Thoracic aorta (tissue), 2 donors: ENCODE results near the gene PRR20E. TPM values are rescaled to one million over a fixed set of nuclear protein-coding genes. Genes with fewer than 3 reads are reported as not detected.
"Not testable (repeated sequence)": the region's sequence is repeated elsewhere in the genome, so short reads cannot be mapped to it uniquely, and the experiment has no call there.

ENCODE experiments used
- ATAC-seq: fragments of 150-250 bp; one replicate; pipeline ENCODE4 v1.8.0; 2017; ENCODE audit warnings: low read depth; ENCODE audit not compliant: insufficient number of reproducible peaks, low FRiP score
- DNase-seq: peaks from one replicate; pipeline ENCODE4 v3.0.0-alpha.2; 2020; ENCODE audit warnings: low spot score
- H3K27ac ChIP-seq, 2 donors: fragments of 200-600 bp; sonication (generic); 1 replicate in 1 of 2; 2 replicates in 1 of 2; pipeline ENCODE4 v1.5.1; 2016; ENCODE audit warnings: mild to moderate bottlenecking in 2 of 2, moderate library complexity in 2 of 2
- H3K27me3 ChIP-seq: fragments of 200-600 bp; sonication (generic); replicated peaks from 2 replicates; pipeline ENCODE4 v1.6.0; 2016; ENCODE audit warnings: mild to moderate bottlenecking; ENCODE audit not compliant: insufficient read depth
- H3K36me3 ChIP-seq: fragments of 200-600 bp; sonication (generic); one replicate; pipeline ENCODE4 v1.5.1; 2016
- H3K4me1 ChIP-seq, 2 donors: fragments of 200-600 bp; sonication (generic); 1 replicate in 1 of 2; 2 replicates in 1 of 2; pipeline versions ENCODE4 v1.5.1 to v1.6.0; 2016; ENCODE audit warnings: low read depth in 2 of 2, mild to moderate bottlenecking in 1 of 2; ENCODE audit not compliant: control insufficient read depth in 1 of 2
- H3K4me3 ChIP-seq: fragments of 200-600 bp; sonication (generic); 2 replicates; pipeline ENCODE4 v1.5.1; 2016; ENCODE audit warnings: mild to moderate bottlenecking
- H3K9me3 ChIP-seq: fragments of 200-600 bp; sonication (generic); 2 replicates; pipeline ENCODE4 v1.5.1; 2016
- total RNA-seq, 2 donors: library from RNA; depleted of rRNA; stranded (reverse); fragments of >200 nt; gene quantifications; one replicate each; pipeline versions ENCODE4 v1.1.0 to v1.2.3, GENCODE V29; 2016
- TF ChIP-seq, protein P1 (sequence below): fragments of 200-600 bp; sonication (generic); IDR thresholded peaks from one replicate; pipeline ENCODE4 v1.5.1; 2019; ENCODE audit warnings: antibody characterized with exemption

The PRR20E gene
- total RNA-seq, 2 donors from 2014 or later, result not detected

- not testable (repeated sequence) for H3K4me3 ChIP-seq, H3K9me3 ChIP-seq, H3K4me1 ChIP-seq, H3K36me3 ChIP-seq, DNase-seq, H3K27ac ChIP-seq, ATAC-seq, H3K27me3 ChIP-seq
These were observed 19.8 kb upstream of the PRR20E start, which contains the start of gene PRR20B for GRCh38 chr13:57147188-57147587. TSS of gene PRR20B (plus strand) at chr13:57147488. CDS start at chr13:57147875, 387 bp downstream.

DNA sequence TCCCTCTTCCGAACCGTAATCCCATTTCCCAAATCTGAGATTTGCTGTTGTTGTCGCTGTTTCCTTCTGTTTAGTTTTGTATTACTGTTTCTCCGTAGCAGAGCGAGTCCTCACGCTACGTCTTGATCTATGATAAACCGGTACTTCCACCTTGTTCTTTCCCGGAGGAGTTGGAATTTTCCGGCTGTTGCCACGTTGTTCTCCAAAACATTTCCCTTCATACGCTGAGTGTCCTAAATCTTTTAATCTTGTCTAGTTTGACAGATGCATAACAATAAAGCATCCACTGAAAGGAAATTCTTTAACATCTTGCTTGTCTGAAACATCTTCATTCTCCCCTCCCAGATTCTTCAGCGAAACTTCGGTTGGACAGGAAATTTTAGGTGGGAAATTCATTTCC, 18.9 kb upstream of the PRR20E start:
- ATAC-seq, H3K4me3 ChIP-seq, H3K27ac ChIP-seq, H3K4me1 ChIP-seq, DNase-seq, H3K9me3 ChIP-seq, H3K36me3 ChIP-seq, H3K27me3 ChIP-seq: not testable (repeated sequence)

DNA sequence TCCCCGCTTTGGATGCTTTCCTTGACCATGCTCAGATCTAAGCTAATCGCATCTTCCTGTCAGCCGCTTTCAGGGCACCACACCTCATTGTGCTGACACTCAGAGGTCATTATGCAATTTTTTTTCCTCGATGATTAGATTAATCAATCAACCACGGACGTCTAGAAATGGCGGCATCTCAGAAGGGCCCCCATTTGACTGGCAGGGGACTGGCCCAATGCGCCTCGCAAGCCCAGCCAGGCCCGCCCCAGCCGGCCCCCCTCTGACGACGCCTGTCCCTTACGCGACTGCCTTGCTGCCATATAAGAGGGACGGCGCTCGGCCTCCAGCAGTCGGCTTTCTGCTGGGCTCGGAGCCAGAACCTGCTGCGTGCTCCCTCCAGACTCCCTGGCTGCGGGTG, 13.2 kb upstream of the PRR20E start, which contains the start of gene PRR20C:
TSS of gene PRR20C (plus strand) at position 301 of the 400 bp plus-strand sequence. CDS start 387 bp downstream, outside the sequence.
- H3K4me3 ChIP-seq, H3K36me3 ChIP-seq, H3K4me1 ChIP-seq, H3K9me3 ChIP-seq, H3K27me3 ChIP-seq, H3K27ac ChIP-seq, DNase-seq, ATAC-seq: not testable (repeated sequence)

DNA sequence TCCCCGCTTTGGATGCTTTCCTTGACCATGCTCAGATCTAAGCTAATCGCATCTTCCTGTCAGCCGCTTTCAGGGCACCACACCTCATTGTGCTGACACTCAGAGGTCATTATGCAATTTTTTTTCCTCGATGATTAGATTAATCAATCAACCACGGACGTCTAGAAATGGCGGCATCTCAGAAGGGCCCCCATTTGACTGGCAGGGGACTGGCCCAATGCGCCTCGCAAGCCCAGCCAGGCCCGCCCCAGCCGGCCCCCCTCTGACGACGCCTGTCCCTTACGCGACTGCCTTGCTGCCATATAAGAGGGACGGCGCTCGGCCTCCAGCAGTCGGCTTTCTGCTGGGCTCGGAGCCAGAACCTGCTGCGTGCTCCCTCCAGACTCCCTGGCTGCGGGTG, 6.7 kb upstream of the PRR20E start, which contains the start of gene PRR20D:
TSS of gene PRR20D (plus strand) at position 301 of the 400 bp plus-strand sequence. CDS start 387 bp downstream, outside the sequence.
- not testable (repeated sequence) for ATAC-seq, H3K4me1 ChIP-seq, H3K27ac ChIP-seq, H3K27me3 ChIP-seq, DNase-seq, H3K4me3 ChIP-seq, H3K9me3 ChIP-seq, H3K36me3 ChIP-seq

DNA sequence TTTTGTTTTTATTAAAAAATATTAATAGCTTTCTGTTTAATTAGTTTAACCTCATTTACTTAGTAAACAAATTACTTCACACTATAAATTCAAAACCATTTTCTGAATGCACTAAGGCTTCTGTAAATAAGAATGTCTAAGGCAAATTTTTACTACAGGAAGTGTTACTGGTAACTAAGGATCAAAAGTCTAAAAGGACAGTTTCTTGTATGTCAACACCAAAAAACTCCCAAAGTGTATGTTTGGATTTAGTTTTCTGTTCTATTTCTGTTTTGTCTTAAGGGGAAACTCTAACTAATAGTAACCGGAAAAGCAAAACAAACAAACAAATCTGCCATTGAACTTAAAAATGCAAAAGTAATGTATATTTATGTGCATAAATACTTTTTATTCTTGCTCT, 24.7 kb downstream of the PRR20E start:
- no peaks in the 10 kb centered on the region for H3K36me3 ChIP-seq
- no peaks in the 10 kb centered on the region for H3K27me3 ChIP-seq
- ATAC-seq, result no peak
- H3K4me1 ChIP-seq, result no peaks in the 10 kb centered on the region
- no peaks in the 10 kb centered on the region for H3K9me3 ChIP-seq
- no peak for DNase-seq
- H3K27ac ChIP-seq, result no peak overlapping the region
- TF ChIP-seq, protein P1, sequence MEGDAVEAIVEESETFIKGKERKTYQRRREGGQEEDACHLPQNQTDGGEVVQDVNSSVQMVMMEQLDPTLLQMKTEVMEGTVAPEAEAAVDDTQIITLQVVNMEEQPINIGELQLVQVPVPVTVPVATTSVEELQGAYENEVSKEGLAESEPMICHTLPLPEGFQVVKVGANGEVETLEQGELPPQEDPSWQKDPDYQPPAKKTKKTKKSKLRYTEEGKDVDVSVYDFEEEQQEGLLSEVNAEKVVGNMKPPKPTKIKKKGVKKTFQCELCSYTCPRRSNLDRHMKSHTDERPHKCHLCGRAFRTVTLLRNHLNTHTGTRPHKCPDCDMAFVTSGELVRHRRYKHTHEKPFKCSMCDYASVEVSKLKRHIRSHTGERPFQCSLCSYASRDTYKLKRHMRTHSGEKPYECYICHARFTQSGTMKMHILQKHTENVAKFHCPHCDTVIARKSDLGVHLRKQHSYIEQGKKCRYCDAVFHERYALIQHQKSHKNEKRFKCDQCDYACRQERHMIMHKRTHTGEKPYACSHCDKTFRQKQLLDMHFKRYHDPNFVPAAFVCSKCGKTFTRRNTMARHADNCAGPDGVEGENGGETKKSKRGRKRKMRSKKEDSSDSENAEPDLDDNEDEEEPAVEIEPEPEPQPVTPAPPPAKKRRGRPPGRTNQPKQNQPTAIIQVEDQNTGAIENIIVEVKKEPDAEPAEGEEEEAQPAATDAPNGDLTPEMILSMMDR, result no peak
- H3K4me3 ChIP-seq, result no peak overlapping the region

- no peaks in the 10 kb centered on the region for H3K4me1 ChIP-seq
- H3K27me3 ChIP-seq, result no peaks in the 10 kb centered on the region
- no peaks in the 10 kb centered on the region for H3K36me3 ChIP-seq
- ATAC-seq, result no peak
- no peak overlapping the region for H3K4me3 ChIP-seq
- no peak for DNase-seq
- H3K9me3 ChIP-seq, result no peaks in the 10 kb centered on the region
- no peak overlapping the region for H3K27ac ChIP-seq
- TF ChIP-seq, protein P1, result no peak
These were observed 46.0 kb downstream of the PRR20E start for GRCh38 chr13:57212989-57213388.

Other genes starting within 250 kb of the PRR20E start
- not detected for gene PRR20A, start 26.3 kb upstream of the PRR20E start, total RNA-seq
- not detected for gene PRR20B, start 19.7 kb upstream of the PRR20E start, total RNA-seq
- not detected for gene PRR20C, start 13.1 kb upstream of the PRR20E start, total RNA-seq
- gene PRR20D, start 6.6 kb upstream of the PRR20E start, total RNA-seq, result not detected